Amniotic stem cell (primary cell): Measurements from ENCODE around the gene PITX2.
"Not testable (repeated sequence)": the region's sequence is repeated elsewhere in the genome, so short reads cannot be mapped to it uniquely, and the experiment has no call there.

Experiments used
- DNase-seq: peaks from one replicate; lab custom pipeline; 2025; lab: John Stamatoyannopoulos, UW

The PITX2 gene

DNA sequence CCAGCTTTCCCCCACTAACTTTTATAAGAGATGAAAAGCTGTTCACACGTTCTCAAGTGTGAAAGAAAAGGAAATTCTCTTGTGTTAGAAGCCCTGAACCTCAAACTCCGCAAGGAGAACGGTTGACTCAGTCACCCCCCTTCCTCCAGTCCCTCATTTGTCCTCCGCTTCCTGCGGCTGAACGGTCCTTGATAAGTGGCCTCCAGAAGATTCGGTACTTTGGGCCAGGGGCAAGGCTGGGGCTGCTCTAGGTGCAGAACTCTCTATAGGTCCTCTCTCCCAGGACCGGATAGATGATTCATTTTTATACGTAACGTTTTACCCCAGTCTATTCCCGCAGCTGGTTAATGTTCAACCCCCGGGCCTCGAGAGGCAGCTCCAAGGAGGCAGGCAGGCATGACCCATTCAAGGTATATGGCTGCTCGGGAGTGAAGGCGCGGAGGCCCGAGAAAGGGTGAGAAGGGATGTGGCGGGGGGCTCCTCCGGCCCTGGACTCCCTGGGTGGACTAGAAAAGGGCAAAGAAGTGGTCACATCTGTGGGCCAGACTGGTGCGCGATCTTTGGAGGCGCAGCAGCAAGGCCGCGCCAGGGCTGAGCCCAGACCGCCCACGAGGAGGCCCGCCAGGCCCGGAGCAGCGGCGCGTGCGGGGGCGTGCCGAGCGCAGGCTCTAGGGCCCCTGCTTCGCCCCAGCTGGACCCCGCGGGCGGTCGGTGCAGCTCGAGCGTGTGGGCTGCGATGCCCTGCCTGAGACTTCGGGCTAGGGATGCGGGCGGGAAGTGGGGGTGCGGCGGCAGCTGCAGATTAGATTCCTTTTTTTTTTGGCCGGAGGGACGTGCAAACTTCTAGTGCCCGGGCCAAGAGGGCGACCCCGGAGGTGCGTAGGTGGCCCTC is 11.7 kb downstream of the PITX2 start:
- no peak for DNase-seq

DNA sequence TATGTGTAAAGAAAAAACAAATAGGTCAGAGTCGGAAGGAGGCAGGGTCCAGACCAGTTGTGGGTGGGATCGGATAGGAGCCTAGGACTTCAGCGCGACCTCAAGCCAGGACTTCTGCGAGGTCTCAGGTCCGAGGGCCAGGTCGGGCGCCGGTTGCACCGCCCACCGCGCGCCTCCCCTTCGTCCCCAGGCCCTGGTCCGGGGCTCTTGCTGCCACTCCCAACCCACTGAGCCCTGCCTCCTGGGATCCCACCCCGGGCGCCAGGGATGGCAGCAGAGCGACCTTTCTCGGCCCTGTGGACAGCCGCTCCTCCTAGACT is 12.3 kb downstream of the PITX2 start:
- no peak for DNase-seq

DNA sequence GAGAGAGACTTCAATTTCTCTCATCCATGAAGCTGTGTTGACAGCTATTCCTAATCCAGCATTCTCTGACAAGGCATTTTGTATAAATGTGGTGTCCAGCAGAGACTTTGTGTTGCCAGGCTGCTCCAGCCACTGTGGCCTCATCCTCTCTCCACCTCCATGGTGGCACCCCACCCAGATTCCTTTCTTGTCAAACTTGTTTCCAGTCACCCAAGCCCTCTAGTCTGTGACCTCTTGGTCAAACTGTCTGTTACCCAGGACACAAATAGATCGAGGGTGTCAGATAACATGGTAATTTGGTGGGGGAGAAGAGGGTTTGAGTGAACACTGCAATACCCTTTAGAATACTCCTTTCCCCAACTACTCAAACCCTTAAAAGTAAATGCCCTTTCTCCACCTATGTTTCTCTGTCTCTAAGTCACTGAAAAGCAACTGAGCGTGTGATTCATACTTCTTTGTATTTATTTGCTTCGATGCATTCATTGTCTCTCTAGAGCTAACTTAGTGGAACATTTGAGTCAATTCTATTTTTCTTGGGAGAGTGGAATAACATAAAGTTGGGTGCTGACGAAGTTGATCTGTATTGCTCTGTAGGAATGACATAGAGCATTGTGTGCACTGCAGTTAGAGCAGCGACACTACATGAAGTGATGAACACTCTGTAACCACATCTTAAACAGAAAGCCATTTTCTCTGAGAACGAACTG is 13.7 kb downstream of the PITX2 start:
- DNase-seq = no peak

DNA sequence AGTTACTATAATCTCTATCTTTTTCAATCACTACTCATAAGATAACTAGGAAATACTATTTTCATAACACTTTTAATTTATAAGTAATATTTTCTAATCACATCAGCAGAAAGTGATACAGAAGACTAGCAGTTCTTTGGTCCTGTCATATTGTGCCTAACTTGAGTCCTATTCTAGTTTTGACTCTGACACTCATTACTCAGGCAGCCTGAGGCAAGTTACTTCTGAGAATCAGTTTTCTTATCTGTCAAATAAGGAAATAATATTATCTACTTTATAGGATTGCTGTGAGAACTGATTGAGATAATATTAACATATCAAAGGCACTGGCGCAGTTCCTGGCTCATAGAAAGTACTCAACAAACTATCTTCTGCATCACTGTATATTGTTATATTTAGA is 17.8 kb downstream of the PITX2 start:
- DNase-seq = no peak

DNA sequence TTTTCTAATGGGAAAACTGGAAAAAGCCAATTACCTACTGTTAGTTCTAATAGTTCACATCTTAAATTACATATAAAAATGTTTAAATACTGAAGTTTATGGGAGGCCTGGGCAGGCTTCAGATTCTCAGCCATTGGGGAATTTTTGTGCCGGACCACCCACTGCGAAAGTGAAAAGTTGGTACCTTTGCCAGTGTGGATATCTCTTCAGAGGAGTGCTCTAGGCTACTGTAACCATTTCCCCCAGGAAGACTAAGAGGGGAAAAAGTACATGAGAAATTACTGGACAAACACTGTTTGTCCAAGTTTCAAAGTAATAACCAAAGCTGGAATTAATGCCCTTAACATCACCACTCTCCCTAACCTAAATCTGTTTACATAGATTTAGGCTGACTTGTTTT is 20.8 kb downstream of the PITX2 start:
- no peak for DNase-seq

DNA sequence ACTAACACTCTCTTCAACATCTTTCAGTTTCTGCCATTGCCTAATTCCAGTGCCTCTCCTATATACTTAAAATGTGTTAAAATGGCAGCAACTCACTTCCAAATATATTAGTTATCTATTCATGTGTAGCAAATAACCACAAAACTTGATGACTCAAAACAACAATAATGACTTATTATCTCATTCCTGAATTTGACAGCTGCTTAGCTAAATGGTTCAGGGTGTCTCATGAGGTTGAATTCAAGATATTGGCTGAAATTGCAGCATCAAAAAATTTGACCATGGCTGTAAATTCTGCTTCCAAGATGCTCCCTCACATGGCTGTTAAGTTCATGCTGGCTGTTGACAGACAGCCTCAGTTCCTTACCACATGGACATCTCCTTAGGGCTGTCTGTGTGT is 25.3 kb downstream of the PITX2 start:
- no peak for DNase-seq

DNA sequence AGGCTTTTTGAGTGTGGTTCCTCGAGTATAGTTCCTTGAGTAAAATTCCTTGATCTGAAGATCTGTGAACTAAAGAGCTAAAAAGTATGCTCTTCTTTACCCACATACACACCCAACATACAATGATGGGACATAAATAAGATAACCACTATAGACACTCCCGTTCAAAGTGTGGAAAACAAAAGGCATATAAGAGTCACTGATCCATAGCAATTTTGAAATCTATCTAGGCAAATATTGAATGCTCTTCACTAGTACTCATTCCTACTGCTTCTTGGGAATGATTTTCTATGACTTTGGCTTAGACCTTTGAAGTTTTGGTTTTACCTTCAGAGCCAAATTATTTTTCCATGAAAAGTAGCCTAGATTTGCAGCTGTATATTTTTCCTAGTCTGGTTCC is 26.4 kb downstream of the PITX2 start:
- no peak for DNase-seq

DNA sequence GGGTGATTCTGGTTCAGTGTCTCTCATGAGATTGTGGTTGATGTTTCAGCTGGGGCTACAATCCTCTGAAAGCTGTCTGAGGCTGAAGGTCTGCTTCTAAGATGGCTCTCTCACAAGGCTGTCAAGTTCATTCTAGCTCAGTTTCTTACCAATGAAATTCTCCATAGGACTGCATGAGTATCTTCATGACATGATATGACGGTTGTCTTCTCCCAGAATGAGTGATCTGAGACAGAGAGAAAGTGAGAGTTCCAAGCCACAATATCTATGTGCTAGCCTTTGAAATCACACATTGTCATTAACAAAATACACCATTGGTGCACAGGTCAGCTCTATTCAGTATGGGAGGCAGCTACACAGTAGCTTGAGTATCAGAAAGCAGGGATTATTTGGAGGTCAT is 27.3 kb downstream of the PITX2 start:
- DNase-seq = no peak

DNA sequence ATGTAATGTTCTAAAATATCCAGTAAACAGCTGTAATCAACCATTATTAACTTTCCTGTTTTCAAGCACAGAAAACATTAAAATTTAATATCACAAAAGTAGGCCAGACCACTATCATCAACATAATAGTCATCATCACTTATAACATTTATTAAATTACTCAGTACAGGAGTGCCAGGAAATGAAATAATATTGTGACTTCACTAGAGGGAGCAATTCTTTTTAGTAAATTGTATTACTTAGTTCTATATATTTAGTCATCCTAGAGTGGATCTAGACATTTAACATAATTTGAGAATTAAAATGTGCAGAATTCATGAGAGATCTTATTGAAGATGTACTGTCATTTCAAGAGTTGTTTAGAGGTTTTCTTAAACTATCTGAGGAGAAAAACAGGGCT is 33.6 kb downstream of the PITX2 start:
- DNase-seq = no peak

DNA sequence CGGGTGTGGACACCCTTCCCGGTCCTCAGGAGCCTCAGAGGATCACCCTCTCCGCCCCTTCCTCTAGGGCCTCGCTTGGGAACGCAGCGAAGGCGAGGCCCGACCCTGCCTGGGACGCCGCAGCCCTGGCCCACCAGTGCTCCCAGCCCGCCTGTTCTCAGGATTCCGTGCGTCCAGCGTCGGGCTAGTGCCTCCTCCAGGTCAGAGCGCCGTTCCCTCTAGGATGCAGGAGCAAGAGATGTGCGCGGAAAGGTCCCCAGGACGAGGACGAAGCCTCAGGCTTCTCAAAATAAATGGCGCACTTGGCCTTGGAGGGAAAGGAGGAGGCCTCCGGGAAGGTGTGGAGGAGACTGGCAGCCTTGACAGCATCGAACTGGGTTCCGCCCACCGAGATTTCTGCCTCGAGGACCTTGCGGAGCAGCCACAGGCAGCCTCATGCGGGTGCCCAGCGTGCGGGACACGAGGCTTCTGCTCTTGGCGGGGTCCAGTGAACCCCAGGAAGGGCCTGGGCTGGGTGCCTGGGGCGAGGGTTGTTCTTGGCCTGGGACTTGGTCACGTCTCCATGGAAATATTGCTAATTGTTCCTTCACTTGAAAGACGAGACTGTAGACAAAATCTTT is 35.1 kb downstream of the PITX2 start:
- DNase-seq = no peak

DNA sequence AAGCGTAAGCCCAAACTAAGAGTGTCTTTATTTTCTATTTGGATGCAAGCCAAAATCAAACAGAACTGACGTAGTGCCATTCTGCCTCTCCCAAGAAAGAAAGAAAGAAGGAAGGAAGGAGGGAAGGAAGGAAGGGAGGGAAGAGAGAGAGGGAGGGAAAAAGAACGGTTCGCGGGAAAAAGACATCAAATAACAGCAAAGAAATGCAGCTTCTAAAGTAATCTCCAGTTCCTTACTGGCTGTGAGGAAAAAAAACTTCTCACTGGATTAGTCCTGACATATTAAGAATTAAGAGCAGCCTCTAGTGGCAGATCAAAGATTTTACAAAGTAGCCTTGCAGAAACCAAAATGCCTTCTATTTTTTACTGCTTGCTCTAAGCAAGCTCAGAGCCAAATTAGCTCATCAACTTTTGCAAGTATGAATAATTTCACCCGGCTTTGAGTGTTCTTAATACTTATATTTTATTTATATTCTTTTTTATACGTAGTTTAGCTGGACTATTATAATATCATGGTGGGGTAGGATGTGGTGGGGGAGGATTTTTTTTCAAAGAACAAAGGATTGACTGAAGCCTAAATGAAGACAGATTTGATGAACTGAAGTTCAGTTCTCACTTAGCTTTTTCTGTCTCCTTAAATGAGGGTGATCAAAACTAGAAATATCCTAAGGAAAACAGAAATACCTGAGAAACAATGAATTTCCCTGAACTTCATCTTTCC is 36.6 kb downstream of the PITX2 start:
- DNase-seq = peak; percentile 3

DNA sequence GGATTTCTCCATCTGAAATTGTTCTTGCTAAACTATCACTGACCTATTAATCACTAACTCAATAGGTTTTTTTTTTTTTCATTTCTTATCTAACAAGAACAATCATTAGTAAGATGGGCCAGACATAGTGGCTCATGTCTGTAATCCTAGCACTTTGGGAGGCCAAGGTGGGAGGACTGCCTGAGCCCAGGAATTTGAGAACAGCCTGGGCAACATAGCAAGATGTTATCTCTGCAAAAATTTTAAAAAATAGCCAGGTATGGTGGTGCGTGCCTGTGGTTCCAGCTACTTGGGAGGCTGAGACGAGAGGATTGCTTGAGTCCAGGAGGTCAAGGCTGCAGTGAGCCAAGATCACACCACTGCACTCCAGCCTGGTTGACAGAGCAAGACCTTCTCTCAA is 46.2 kb downstream of the PITX2 start:
- DNase-seq = not testable (repeated sequence)
